D721Med (cell line): ENCODE data around the gene HOXC13.

ENCODE experiments used
- DNase-seq: peaks from one replicate; pipeline ENCODE4 v3.0.0; 2011; ENCODE audit warnings: low spot score; ENCODE audit not compliant: insufficient read length
- FAIRE-seq: peaks from 2 replicates; lab custom pipeline; 2011; peaks lifted over from hg19 to GRCh38; lab: Jason Lieb, UNC
- TF ChIP-seq, protein P1 (sequence below): IDR thresholded peaks from 2 replicates; pipeline ENCODE4 v1.5.1; 2012; ENCODE audit warnings: mild to moderate bottlenecking, control low read depth; ENCODE audit not compliant: insufficient read depth; ENCODE audit errors: missing control alignments

HOXC13 gene

DNA sequence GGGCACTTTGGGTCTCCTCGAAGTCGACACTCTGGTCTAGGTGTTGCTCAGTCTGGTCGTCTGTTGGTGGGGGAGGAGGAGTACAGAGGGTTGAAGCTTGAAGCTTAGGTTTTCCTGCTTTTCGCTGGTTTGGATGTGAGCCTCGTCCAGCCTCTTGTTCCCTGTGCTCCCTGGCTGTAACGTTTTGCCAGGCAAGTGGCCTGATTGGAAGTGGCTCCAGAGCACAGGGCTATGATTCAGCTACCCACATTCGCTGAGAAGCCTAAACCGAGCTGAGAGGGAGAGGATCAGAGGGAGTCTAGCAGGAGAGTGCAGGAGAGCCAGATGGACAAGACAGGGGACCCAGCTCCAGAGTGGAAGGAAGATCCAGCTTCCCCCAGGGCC, 52.4 kb downstream of the HOXC13 start:
- no peak for FAIRE-seq
- no peak for DNase-seq
- TF ChIP-seq, protein P1, sequence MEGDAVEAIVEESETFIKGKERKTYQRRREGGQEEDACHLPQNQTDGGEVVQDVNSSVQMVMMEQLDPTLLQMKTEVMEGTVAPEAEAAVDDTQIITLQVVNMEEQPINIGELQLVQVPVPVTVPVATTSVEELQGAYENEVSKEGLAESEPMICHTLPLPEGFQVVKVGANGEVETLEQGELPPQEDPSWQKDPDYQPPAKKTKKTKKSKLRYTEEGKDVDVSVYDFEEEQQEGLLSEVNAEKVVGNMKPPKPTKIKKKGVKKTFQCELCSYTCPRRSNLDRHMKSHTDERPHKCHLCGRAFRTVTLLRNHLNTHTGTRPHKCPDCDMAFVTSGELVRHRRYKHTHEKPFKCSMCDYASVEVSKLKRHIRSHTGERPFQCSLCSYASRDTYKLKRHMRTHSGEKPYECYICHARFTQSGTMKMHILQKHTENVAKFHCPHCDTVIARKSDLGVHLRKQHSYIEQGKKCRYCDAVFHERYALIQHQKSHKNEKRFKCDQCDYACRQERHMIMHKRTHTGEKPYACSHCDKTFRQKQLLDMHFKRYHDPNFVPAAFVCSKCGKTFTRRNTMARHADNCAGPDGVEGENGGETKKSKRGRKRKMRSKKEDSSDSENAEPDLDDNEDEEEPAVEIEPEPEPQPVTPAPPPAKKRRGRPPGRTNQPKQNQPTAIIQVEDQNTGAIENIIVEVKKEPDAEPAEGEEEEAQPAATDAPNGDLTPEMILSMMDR, result no peak

DNA sequence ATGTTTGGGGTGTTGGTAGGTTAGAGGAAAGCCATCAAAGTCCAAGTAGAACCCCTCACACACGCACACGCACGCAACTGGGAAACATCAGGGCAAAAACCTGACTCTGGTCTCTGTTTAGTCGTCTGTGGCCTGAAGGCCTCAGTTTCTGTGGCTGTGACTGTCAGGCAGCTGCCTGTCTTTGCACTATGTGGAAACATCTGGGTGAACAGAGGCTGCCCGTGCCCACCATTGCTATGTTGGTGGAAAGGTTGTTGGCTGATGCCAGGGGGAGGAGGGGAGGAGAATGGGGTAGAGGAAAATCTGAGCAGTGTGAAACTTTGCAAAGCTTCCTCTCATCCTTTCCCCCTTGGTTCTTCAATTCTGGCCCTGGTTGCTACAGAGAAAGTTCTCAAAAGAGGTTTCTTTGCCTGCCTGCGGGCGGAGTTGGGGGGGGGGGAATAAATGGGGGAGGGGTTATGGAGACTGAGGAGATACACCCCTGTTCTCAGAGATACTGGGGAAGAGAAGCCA, 53.8 kb downstream of the HOXC13 start:
- TF ChIP-seq, protein P1, result no peak
- no peak for FAIRE-seq
- DNase-seq, result no peak

DNA sequence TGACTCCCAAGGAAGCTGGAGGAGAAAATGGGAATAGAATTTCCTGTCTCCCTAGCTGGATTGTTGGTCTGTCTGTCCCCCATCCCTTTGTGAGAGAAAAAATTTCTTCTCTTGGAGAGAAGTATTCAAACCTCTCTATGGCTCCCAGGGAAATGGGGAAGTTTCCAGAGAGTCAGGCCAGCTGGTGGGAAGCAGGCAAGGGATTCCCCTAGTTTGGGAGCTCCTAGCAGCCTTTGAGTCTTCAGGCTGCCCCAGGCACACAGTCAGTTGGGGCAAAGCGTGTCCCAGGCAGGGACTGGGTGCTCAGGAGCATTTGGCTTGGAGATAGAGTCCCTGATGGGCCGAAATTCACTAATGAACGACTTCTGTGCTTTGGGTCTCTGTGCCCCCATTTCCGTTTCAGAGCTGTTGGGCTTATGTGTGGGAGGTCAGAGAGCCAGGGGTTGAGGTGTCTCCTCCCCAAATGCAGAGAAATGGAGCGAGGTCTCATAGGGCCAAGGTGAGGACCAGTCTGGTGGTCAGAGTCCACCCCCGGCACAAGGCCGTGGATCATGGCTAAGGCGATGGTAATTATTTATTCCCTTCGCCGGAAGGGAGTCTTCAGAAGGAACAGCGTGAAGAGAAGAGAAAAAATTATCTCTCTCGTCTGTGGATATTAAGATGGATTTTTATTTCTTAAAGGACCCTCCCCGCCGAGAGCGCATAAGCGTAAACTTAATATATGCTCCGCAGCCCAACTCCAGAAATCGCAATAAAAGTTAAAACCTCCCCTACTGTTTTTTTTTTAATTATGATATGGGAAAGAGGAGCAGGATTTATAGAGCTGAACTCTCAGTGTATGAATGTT, 54.8 kb downstream of the HOXC13 start:
- DNase-seq (no peak), FAIRE-seq (no peak)
- TF ChIP-seq, protein P1, result no peak

DNA sequence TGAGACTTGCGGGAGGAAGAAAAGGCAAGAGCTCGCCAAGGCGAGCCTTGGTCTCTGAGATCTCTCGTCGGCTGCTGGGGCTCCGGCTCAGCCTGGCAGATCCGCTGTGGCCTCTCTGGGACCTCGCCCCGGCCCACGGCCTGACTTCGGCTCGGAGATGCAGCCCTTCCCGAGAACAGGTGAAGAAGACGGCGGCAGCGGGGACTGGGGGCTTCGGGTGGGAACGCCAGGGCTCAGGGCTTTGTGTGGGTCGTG, 55.3 kb downstream of the HOXC13 start:
- DNase-seq, result no peak
- TF ChIP-seq, protein P1, result no peak
- FAIRE-seq, result no peak

DNA sequence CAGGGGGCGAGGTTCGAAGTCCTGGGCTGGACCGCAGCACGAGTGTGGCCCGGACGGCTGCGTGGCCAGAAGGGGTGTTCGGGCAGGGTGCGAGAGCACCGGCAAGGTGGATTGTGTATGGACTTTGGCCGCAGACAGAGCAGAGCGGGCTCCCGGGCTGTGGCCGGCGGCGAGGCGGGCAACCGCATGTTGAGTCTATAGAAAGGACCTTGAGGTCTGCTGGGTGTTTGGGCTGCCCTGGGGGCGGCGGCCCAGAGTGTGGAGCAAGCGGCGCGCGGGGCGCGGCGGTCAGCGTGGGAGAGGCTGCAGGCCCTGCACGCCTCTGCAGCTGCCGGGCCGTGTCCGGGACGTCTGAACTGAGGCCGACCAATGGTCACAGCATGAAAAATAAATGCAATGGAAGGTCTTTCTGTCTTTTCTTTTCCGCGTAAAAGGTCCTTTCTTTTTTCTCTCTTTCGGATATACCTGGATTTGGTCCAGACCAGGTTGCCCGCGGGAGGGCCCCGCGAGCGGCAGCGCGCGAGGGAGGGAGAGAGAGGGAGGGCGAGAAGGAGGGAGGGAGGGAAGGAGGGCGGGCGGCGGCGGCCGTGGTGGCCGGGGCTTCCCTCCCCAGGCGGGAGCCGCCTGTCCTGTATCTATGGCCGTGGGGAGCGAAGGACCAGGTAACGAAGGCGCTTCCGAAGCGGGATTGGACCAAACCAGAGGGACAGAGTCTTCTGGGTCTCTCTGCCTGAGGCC, 55.8 kb downstream of the HOXC13 start:
- no peak for FAIRE-seq
- no peak for DNase-seq

DNA sequence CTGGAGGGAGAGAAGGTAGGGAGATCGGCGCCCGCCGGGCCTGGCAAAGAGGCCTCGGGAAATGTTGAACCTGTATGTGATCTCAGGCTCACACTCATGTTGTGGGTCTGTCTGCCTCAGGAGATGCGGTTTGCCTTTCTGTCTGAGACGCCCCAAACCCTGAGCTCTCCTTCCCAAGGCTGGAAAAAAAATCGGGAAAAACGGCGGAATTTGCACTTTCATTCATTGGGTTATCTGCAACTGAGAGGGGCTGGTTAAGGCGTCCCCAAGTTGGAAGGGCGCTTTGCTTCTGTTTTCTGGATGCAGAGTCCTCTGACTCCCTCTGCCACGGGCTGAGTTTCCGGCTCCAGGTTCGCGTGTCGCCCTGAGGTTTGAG, 56.4 kb downstream of the HOXC13 start:
- DNase-seq (no peak), FAIRE-seq (no peak)
- TF ChIP-seq, protein P1, result no peak

More for the DNA sequence above, 55.8 kb downstream of the HOXC13 start:
- TF ChIP-seq, protein P1, result no peak
